ENCODE results near the gene SEC24A. TPM values are rescaled to one million over a fixed set of nuclear protein-coding genes. Genes with fewer than 3 reads are reported as not detected.

The SEC24A gene
- total and polyA plus RNA-seq, 2 experiments from 2014 or later: 17.2 to 69.4 TPM

DNA sequence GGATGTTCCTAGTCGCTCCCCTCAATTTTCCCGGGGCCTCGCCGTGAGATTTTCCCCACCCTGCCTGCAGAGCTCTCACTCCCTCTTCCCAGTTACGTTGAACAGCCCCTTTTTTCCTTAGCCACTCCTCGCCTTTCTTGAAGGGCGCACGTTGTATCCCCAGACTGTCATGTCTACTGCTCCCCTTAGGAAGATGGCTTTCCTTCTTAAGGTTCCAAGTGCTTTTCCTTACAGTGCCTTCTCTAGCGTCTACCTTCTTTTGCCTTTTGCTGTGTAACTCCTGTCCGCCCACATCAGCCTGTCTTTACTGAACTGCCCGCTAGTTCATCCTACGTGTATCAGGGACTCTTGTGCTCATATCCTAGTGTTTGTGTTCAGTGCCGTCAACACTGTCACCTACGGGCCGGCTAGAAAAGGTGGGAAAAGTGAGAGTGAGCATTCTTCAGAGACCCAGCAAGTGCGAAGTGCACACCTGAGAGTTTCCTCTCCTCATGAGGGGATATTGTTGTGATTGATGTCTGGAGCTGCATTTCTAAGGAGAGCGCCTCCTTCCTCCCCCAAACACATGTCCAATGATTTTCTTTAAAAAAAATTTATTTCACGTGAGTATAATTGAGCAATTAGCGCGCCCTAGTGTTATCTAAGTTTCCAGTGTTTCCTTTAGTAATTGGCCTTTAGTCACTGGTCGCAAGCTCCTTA, 90.5 kb downstream of the SEC24A start:
- 8% methylated on average over 21 of the region's 21 CpGs for WGBS (ENCODE audit: low lambda C conversion rate, missing lambda C conversion rate)
- Histone ChIP-seq H3K27me3 (no peaks in the 10 kb centered on the region), H3K4me1 (ENCODE audit: insufficient read depth) (peaks cover 10% of the 10 kb centered on the region), H3K27ac (peak overlapping the region; percentile 98), H3K4me3 (peak overlapping the region; percentile 57), H3K9me3 (ENCODE audit: low read depth) (no peaks in the 10 kb centered on the region), H3K36me3 (replicated peaks; ENCODE audit: insufficient read depth, low read depth) (no peaks in the 10 kb centered on the region), H3K9me2 (replicated peaks; ENCODE audit: insufficient read depth) (no peaks in the 10 kb centered on the region), H2AFZ (peak overlapping the region; percentile 67), H3K4me2 (peak overlapping the region; percentile 88), H3K79me2 (peaks cover 37% of the 10 kb centered on the region), H4K20me1 (ENCODE audit: insufficient read depth, poor library complexity, severe bottlenecking) (no peaks in the 10 kb centered on the region)
- TF ChIP-seq EZH2phosphoT487 (IDR thresholded peaks at IDR 0.05; ENCODE audit: low read depth, severe bottlenecking, unreplicated experiment) (no peak), EZH2 (IDR thresholded peaks at IDR 0.05; ENCODE audit: borderline replicate concordance) (no peak), CTCF (IDR thresholded peaks at IDR 0.05; ENCODE audit: poor library complexity) (no peak)
- peak; percentile 68 for DNase-seq (ENCODE audit: low spot score)

DNA sequence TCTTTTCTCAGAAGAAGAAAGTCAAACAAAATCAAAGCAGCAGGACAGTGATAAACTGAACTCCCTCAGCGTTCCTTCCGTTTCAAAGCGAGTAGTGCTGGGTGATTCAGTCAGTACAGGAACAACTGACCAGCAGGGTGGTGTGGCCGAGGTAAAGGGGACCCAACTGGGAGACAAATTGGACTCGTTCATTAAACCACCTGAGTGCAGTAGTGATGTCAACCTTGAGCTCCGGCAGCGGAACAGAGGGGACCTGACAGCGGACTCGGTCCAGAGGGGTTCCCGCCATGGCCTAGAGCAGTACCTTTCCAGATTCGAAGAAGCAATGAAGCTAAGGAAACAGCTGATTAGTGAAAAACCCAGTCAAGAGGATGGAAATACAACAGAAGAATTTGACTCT, 92.5 kb downstream of the SEC24A start:
- Histone ChIP-seq H3K4me3 (no peak overlapping the region), H3K27ac (no peak overlapping the region), H3K9me2 (replicated peaks; ENCODE audit: insufficient read depth) (no peaks in the 10 kb centered on the region), H2AFZ (no peak overlapping the region), H3K79me2 (peaks cover 37% of the 10 kb centered on the region), H3K27me3 (no peaks in the 10 kb centered on the region), H3K4me1 (ENCODE audit: insufficient read depth) (peaks cover 10% of the 10 kb centered on the region), H4K20me1 (ENCODE audit: insufficient read depth, poor library complexity, severe bottlenecking) (no peaks in the 10 kb centered on the region), H3K9me3 (ENCODE audit: low read depth) (no peaks in the 10 kb centered on the region), H3K4me2 (no peak overlapping the region), H3K36me3 (replicated peaks; ENCODE audit: insufficient read depth, low read depth) (no peaks in the 10 kb centered on the region)
- no peak for TF ChIP-seq EZH2phosphoT487 (IDR thresholded peaks at IDR 0.05; ENCODE audit: low read depth, severe bottlenecking, unreplicated experiment)
- no peak for TF ChIP-seq CTCF (IDR thresholded peaks at IDR 0.05; ENCODE audit: poor library complexity)
- TF ChIP-seq EZH2 (IDR thresholded peaks at IDR 0.05; ENCODE audit: borderline replicate concordance): no peak
- no peak for DNase-seq (ENCODE audit: low spot score)
- 96% methylated on average over 11 of the region's 11 CpGs for WGBS (ENCODE audit: low lambda C conversion rate, missing lambda C conversion rate)

DNA sequence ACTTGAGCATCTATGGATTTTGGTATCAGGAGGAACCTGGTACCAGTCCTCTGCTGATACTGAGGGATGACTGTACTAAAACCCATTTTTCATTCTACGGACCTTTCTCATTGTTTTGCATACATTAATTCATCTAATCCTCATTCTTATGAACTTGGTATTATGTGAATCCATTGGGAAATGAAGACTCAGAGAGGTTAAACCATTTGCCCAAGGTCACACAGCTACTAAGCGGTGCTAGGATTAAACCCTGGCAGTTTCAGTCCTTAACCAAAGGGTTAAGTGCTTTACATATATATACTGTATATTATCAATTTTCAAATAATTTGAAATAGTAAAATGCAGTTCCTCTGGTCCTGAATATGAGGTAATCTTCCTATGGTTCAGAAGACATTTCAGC, 93.5 kb downstream of the SEC24A start:
- Histone ChIP-seq H3K9me3 (ENCODE audit: low read depth) (no peaks in the 10 kb centered on the region), H3K79me2 (peaks cover 37% of the 10 kb centered on the region), H3K4me3 (no peak overlapping the region), H3K4me1 (ENCODE audit: insufficient read depth) (peaks cover 10% of the 10 kb centered on the region), H3K9me2 (replicated peaks; ENCODE audit: insufficient read depth) (no peaks in the 10 kb centered on the region), H4K20me1 (ENCODE audit: insufficient read depth, poor library complexity, severe bottlenecking) (no peaks in the 10 kb centered on the region), H3K27ac (no peak overlapping the region), H2AFZ (no peak overlapping the region), H3K36me3 (replicated peaks; ENCODE audit: insufficient read depth, low read depth) (no peaks in the 10 kb centered on the region), H3K4me2 (no peak overlapping the region), H3K27me3 (no peaks in the 10 kb centered on the region)
- DNase-seq (ENCODE audit: low spot score): no peak
- 91% methylated on average over 2 of the region's 2 CpGs for WGBS (ENCODE audit: low lambda C conversion rate, missing lambda C conversion rate)
- TF ChIP-seq CTCF (IDR thresholded peaks at IDR 0.05; ENCODE audit: poor library complexity): no peak
